ENCODE measurements around the gene ACKR2.

DNA sequence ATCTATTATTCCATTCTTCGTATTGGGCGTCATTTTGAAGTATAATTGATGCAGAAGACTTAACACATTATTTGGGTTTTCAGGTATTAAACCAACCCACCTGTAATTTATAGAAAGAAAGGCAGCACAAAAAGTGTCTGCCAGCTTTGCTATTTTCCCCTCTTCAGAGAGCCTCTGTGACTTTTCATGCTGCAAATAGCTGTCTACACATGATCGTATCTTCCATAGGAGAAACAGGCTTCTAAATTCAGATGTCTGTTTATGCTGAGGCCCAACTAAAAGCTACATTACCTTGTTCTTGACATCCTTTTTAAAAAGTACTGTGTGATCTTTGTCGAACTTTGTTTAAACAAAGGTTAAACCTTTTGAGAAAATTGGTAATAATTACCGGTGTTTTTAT lies 5.0 kb downstream of the ACKR2 start:
- TF ChIP-seq, protein P1, sequence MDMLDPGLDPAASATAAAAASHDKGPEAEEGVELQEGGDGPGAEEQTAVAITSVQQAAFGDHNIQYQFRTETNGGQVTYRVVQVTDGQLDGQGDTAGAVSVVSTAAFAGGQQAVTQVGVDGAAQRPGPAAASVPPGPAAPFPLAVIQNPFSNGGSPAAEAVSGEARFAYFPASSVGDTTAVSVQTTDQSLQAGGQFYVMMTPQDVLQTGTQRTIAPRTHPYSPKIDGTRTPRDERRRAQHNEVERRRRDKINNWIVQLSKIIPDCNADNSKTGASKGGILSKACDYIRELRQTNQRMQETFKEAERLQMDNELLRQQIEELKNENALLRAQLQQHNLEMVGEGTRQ (CRISPR knock-in tag; IDR thresholded peaks at IDR 0.05), result no peak
- TF ChIP-seq, protein P2, sequence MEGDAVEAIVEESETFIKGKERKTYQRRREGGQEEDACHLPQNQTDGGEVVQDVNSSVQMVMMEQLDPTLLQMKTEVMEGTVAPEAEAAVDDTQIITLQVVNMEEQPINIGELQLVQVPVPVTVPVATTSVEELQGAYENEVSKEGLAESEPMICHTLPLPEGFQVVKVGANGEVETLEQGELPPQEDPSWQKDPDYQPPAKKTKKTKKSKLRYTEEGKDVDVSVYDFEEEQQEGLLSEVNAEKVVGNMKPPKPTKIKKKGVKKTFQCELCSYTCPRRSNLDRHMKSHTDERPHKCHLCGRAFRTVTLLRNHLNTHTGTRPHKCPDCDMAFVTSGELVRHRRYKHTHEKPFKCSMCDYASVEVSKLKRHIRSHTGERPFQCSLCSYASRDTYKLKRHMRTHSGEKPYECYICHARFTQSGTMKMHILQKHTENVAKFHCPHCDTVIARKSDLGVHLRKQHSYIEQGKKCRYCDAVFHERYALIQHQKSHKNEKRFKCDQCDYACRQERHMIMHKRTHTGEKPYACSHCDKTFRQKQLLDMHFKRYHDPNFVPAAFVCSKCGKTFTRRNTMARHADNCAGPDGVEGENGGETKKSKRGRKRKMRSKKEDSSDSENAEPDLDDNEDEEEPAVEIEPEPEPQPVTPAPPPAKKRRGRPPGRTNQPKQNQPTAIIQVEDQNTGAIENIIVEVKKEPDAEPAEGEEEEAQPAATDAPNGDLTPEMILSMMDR (IDR thresholded peaks at IDR 0.05), result no peak
- TF ChIP-seq ETV6 (CRISPR knock-in tag; IDR thresholded peaks at IDR 0.05) (no peak), IRF2 (CRISPR knock-in tag; IDR thresholded peaks at IDR 0.05; ENCODE audit: borderline replicate concordance, low read depth) (no peak), TEAD4 (CRISPR knock-in tag; IDR thresholded peaks at IDR 0.05) (no peak), ZNF232 (CRISPR knock-in tag; IDR thresholded peaks at IDR 0.05) (no peak)
- TF ChIP-seq, protein P3, sequence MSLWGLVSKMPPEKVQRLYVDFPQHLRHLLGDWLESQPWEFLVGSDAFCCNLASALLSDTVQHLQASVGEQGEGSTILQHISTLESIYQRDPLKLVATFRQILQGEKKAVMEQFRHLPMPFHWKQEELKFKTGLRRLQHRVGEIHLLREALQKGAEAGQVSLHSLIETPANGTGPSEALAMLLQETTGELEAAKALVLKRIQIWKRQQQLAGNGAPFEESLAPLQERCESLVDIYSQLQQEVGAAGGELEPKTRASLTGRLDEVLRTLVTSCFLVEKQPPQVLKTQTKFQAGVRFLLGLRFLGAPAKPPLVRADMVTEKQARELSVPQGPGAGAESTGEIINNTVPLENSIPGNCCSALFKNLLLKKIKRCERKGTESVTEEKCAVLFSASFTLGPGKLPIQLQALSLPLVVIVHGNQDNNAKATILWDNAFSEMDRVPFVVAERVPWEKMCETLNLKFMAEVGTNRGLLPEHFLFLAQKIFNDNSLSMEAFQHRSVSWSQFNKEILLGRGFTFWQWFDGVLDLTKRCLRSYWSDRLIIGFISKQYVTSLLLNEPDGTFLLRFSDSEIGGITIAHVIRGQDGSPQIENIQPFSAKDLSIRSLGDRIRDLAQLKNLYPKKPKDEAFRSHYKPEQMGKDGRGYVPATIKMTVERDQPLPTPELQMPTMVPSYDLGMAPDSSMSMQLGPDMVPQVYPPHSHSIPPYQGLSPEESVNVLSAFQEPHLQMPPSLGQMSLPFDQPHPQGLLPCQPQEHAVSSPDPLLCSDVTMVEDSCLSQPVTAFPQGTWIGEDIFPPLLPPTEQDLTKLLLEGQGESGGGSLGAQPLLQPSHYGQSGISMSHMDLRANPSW (CRISPR knock-in tag; conservative IDR thresholded peaks at IDR 0.05; ENCODE audit: low read depth), result no peak
- TF ChIP-seq, protein P4, sequence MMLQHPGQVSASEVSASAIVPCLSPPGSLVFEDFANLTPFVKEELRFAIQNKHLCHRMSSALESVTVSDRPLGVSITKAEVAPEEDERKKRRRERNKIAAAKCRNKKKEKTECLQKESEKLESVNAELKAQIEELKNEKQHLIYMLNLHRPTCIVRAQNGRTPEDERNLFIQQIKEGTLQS (CRISPR knock-in tag; conservative IDR thresholded peaks at IDR 0.05), result no peak
